ENCODE results near the gene RPS6KL1.
A peak's percentile ranks its signal among the peaks of the same experiment; 100 is the strongest.

RPS6KL1 gene

DNA sequence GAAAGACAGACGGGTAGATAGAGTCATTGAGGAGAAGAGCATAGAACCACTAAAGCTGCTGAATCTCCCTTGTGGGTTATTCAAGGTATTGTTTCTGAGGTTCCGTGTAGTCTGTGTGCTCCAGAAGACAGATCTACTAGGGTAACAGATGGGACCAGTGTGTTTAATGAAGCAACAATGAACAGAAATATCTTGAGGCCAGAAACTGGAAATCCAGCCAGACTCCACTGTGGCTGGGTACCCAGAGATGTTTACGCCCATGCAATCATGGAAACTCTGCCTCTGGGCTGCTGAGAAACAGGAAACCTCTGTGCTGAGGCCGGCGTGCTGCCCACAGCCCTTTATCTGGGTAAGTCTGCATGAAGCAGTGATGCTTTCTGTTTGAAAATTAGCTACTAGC lies 55.4 kb downstream of the RPS6KL1 start:
- no CpG with 5 or more reads among the region's 5 CpGs for WGBS (ENCODE audit: insufficient coverage, insufficient read length)
- H3K4me3 ChIP-seq (ENCODE audit: low read length) = no peak overlapping the region
- no peak overlapping the region for H3K27ac ChIP-seq (ENCODE audit: low read length)

GRCh38 chr14:74866708-74867389 lies 56.2 kb downstream of the RPS6KL1 start:
- no peaks in the 10 kb centered on the region for H3K4me1 ChIP-seq (ENCODE audit: control insufficient read depth, insufficient read depth, low read length)
- no peak overlapping the region for H3K4me3 ChIP-seq (ENCODE audit: low read length)
- no peaks in the 10 kb centered on the region for H3K9me3 ChIP-seq (ENCODE audit: control insufficient read depth, insufficient read depth, low read length)
- no peak for DNase-seq (ENCODE audit: low read depth, low spot score)
- no peaks in the 10 kb centered on the region for H3K36me3 ChIP-seq (ENCODE audit: control insufficient read depth, insufficient read depth, low read length)
- WGBS (ENCODE audit: insufficient coverage, insufficient read length) = no CpG with 5 or more reads among the region's 3 CpGs
- H3K27me3 ChIP-seq (ENCODE audit: control insufficient read depth, insufficient read depth, low read length) = no peaks in the 10 kb centered on the region
- H3K27ac ChIP-seq (ENCODE audit: low read length) = no peak overlapping the region

More for the DNA sequence above, 55.4 kb downstream of the RPS6KL1 start:
- Histone ChIP-seq H3K9me3 (ENCODE audit: control insufficient read depth, insufficient read depth, low read length) (no peaks in the 10 kb centered on the region), H3K4me1 (ENCODE audit: control insufficient read depth, insufficient read depth, low read length) (no peaks in the 10 kb centered on the region), H3K36me3 (ENCODE audit: control insufficient read depth, insufficient read depth, low read length) (no peaks in the 10 kb centered on the region), H3K27me3 (ENCODE audit: control insufficient read depth, insufficient read depth, low read length) (no peaks in the 10 kb centered on the region)
- DNase-seq (ENCODE audit: low read depth, low spot score) = no peak

DNA sequence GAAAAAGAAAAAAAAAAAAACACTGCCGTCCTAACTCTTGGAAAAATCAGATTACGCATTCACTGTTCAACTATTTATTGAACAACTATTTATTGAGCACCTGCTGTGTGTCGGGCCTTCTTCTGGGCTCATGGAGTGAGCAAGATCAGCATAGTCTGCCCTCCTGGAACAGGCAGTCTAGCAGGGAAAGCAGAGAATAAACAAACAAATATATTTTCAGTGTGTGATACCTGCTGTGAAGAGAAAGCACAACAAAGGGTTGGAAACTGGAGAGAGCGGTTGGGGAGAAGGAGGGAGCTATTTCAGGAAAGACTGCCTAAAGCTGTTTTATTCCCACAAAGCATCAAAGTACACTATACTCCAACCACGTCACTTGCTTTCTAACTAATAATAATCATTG lies 57.9 kb downstream of the RPS6KL1 start:
- Histone ChIP-seq H3K4me1 (ENCODE audit: control insufficient read depth, insufficient read depth, low read length) (no peaks in the 10 kb centered on the region), H3K9me3 (ENCODE audit: control insufficient read depth, insufficient read depth, low read length) (no peaks in the 10 kb centered on the region), H3K27ac (ENCODE audit: low read length) (no peak overlapping the region), H3K4me3 (ENCODE audit: low read length) (no peak overlapping the region), H3K27me3 (ENCODE audit: control insufficient read depth, insufficient read depth, low read length) (no peaks in the 10 kb centered on the region), H3K36me3 (ENCODE audit: control insufficient read depth, insufficient read depth, low read length) (no peaks in the 10 kb centered on the region)
- WGBS (ENCODE audit: insufficient coverage, insufficient read length) = no CpG with 5 or more reads among the region's 5 CpGs
- DNase-seq (ENCODE audit: low read depth, low spot score) = no peak

GRCh38 chr14:74864198-74864597 lies 58.9 kb downstream of the RPS6KL1 start:
- no peaks in the 10 kb centered on the region for H3K27me3 ChIP-seq (ENCODE audit: control insufficient read depth, insufficient read depth, low read length)
- WGBS (ENCODE audit: insufficient coverage, insufficient read length) = no CpG with 5 or more reads among the region's 9 CpGs
- no peak overlapping the region for H3K4me3 ChIP-seq (ENCODE audit: low read length)
- no peak overlapping the region for H3K27ac ChIP-seq (ENCODE audit: low read length)
- no peaks in the 10 kb centered on the region for H3K4me1 ChIP-seq (ENCODE audit: control insufficient read depth, insufficient read depth, low read length)
- no peaks in the 10 kb centered on the region for H3K36me3 ChIP-seq (ENCODE audit: control insufficient read depth, insufficient read depth, low read length)
- no peaks in the 10 kb centered on the region for H3K9me3 ChIP-seq (ENCODE audit: control insufficient read depth, insufficient read depth, low read length)
- DNase-seq (ENCODE audit: low read depth, low spot score) = no peak

GRCh38 chr14:74863274-74863673 lies 59.8 kb downstream of the RPS6KL1 start:
- no peak overlapping the region for H3K4me3 ChIP-seq (ENCODE audit: low read length)
- H3K27ac ChIP-seq (ENCODE audit: low read length) = no peak overlapping the region
- H3K36me3 ChIP-seq (ENCODE audit: control insufficient read depth, insufficient read depth, low read length) = no peaks in the 10 kb centered on the region
- no peak for DNase-seq (ENCODE audit: low read depth, low spot score)
- no peaks in the 10 kb centered on the region for H3K9me3 ChIP-seq (ENCODE audit: control insufficient read depth, insufficient read depth, low read length)
- H3K27me3 ChIP-seq (ENCODE audit: control insufficient read depth, insufficient read depth, low read length) = no peaks in the 10 kb centered on the region
- no CpG with 5 or more reads among the region's 9 CpGs for WGBS (ENCODE audit: insufficient coverage, insufficient read length)
- H3K4me1 ChIP-seq (ENCODE audit: control insufficient read depth, insufficient read depth, low read length) = no peaks in the 10 kb centered on the region

GRCh38 chr14:74861734-74862090 lies 61.3 kb downstream of the RPS6KL1 start:
- no peaks in the 10 kb centered on the region for H3K9me3 ChIP-seq (ENCODE audit: control insufficient read depth, insufficient read depth, low read length)
- H3K27ac ChIP-seq (ENCODE audit: low read length) = no peak overlapping the region
- DNase-seq (ENCODE audit: low read depth, low spot score) = no peak
- H3K4me1 ChIP-seq (ENCODE audit: control insufficient read depth, insufficient read depth, low read length) = no peaks in the 10 kb centered on the region
- no peaks in the 10 kb centered on the region for H3K27me3 ChIP-seq (ENCODE audit: control insufficient read depth, insufficient read depth, low read length)
- H3K4me3 ChIP-seq (ENCODE audit: low read length) = no peak overlapping the region
- WGBS (ENCODE audit: insufficient coverage, insufficient read length) = no CpG with 5 or more reads among the region's 3 CpGs
- no peaks in the 10 kb centered on the region for H3K36me3 ChIP-seq (ENCODE audit: control insufficient read depth, insufficient read depth, low read length)

DNA sequence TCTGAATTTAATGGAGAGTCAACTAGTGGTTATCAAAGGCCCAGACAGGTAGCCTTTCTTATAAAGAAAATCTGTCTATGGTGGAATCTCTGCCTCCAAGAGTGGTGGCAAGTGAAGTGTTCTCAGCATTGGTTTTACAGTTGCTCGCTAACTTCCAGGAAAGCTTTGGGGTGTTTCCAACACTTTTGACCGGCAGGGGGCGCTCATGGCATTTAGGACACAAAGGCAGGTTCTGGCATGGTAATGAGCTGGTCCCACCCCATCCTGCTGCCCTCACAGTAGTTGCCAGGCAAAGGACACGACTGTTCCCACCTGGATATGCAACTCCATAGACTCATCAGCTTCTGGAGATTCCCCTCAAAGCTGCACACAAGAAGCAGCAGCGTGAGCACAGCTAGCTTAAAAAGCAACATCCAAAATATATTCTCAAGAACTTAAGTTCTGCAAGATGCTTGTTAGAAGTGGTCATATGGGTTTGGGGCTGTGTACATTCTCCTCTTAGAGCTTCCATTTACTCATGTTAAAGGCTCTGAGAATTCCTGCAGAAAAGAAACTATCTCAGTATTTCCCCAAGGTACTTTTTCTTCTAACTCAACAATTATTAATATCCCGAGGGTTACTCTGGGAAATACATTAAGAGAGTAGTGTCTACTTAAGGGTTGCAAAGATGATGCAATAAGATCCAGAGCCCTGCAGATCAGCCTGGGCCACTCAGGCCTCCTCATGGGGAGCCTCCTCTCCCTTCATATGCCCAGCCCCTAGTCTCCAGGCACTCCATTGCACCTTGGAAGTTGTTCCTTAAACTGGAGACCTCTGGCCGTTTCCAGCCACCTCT lies 61.9 kb downstream of the RPS6KL1 start:
- H3K27me3 ChIP-seq (ENCODE audit: control insufficient read depth, insufficient read depth, low read length) = no peaks in the 10 kb centered on the region
- no peaks in the 10 kb centered on the region for H3K36me3 ChIP-seq (ENCODE audit: control insufficient read depth, insufficient read depth, low read length)
- DNase-seq (ENCODE audit: low read depth, low spot score) = peak; percentile 82
- no peaks in the 10 kb centered on the region for H3K9me3 ChIP-seq (ENCODE audit: control insufficient read depth, insufficient read depth, low read length)
- no peak overlapping the region for H3K4me3 ChIP-seq (ENCODE audit: low read length)
- WGBS (ENCODE audit: insufficient coverage, insufficient read length) = no CpG with 5 or more reads among the region's 7 CpGs
- H3K27ac ChIP-seq (ENCODE audit: low read length) = no peak overlapping the region
- H3K4me1 ChIP-seq (ENCODE audit: control insufficient read depth, insufficient read depth, low read length) = no peaks in the 10 kb centered on the region

GRCh38 chr14:74859757-74860552 lies 63.1 kb downstream of the RPS6KL1 start:
- Histone ChIP-seq H3K27me3 (ENCODE audit: control insufficient read depth, insufficient read depth, low read length) (no peaks in the 10 kb centered on the region), H3K9me3 (ENCODE audit: control insufficient read depth, insufficient read depth, low read length) (no peaks in the 10 kb centered on the region), H3K27ac (ENCODE audit: low read length) (no peak overlapping the region), H3K4me1 (ENCODE audit: control insufficient read depth, insufficient read depth, low read length) (no peaks in the 10 kb centered on the region), H3K36me3 (ENCODE audit: control insufficient read depth, insufficient read depth, low read length) (no peaks in the 10 kb centered on the region), H3K4me3 (ENCODE audit: low read length) (no peak overlapping the region)
- no peak for DNase-seq (ENCODE audit: low read depth, low spot score)
- WGBS (ENCODE audit: insufficient coverage, insufficient read length) = no CpG with 5 or more reads among the region's 10 CpGs

DNA sequence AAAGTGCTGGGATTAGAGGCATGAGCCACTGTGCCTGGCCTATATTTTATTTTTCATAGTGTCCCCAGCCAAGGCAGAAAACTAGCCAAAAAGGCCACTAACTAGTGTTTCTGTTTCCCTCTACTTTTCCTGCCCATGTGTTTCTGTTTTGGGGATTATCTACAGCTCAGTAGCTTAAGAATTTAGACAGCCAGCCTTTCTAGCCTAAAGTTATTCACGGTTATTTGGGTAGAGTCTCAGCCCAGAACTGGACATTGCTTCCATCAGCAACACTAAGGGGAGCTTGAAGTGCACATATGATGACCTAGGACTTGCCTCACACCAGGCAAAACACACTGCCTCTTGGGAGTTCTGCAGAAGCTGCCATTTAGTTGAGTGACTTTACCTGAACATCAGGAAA lies 65.0 kb downstream of the RPS6KL1 start:
- Histone ChIP-seq H3K36me3 (ENCODE audit: control insufficient read depth, insufficient read depth, low read length) (no peaks in the 10 kb centered on the region), H3K4me1 (ENCODE audit: control insufficient read depth, insufficient read depth, low read length) (no peaks in the 10 kb centered on the region), H3K4me3 (ENCODE audit: low read length) (no peak overlapping the region), H3K27me3 (ENCODE audit: control insufficient read depth, insufficient read depth, low read length) (no peaks in the 10 kb centered on the region), H3K27ac (ENCODE audit: low read length) (no peak overlapping the region), H3K9me3 (ENCODE audit: control insufficient read depth, insufficient read depth, low read length) (no peaks in the 10 kb centered on the region)
- no CpG with 5 or more reads among the region's 1 CpG for WGBS (ENCODE audit: insufficient coverage, insufficient read length)
- no peak for DNase-seq (ENCODE audit: low read depth, low spot score)

DNA sequence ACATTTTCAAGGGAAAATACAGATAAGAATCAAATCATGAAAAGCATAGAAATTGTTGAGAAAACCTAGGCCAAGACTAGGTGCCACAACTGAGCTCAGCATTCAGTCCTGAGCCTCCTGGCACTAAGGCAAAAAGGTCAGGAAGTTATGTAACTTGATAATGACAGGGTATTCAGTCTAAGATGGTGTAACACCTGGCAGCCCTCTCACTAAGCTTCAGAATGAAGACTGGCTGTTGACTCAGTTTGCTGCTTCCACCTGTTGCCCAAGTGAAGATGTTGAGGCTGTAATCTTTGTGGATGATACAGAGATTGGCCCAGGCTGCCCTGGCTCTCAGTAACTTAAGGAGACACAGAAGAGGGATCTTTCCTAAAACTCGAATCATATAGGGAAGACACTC lies 66.7 kb downstream of the RPS6KL1 start:
- H3K9me3 ChIP-seq (ENCODE audit: control insufficient read depth, insufficient read depth, low read length) = no peaks in the 10 kb centered on the region
- no peak for DNase-seq (ENCODE audit: low read depth, low spot score)
- whole genome bisulfite sequencing (ENCODE audit: insufficient coverage, insufficient read length) = no CpG with 5 or more reads among the region's 1 CpG
- H3K36me3 ChIP-seq (ENCODE audit: control insufficient read depth, insufficient read depth, low read length) = no peaks in the 10 kb centered on the region
- H3K27ac ChIP-seq (ENCODE audit: low read length) = no peak overlapping the region
- no peak overlapping the region for H3K4me3 ChIP-seq (ENCODE audit: low read length)
- H3K4me1 ChIP-seq (ENCODE audit: control insufficient read depth, insufficient read depth, low read length) = no peaks in the 10 kb centered on the region
- H3K27me3 ChIP-seq (ENCODE audit: control insufficient read depth, insufficient read depth, low read length) = no peaks in the 10 kb centered on the region

Data from iPS DF 6.9 (cell line).